MCF 10A (cell line): ENCODE measurements around the gene FAM170B. TPM values are rescaled to one million over a fixed set of nuclear protein-coding genes. Genes with fewer than 3 reads are reported as not detected.

ENCODE experiments used
- BruUV-seq: library from RNA; stranded (reverse); fragments of 400-500 nt; replicated peaks from 2 replicates; lab custom pipeline; 2021; lab: Mats Ljungman, UMichigan
- CTCF ChIA-PET: fragments of 300-600 bp; sonication (Branson Sonifier 250); formaldehyde crosslinking; extraction: SDS; loops from one replicate; lab custom pipeline; 2021; ENCODE audit warnings: antibody characterized with exemption, inconsistent platforms; lab: Yijun Ruan, JAX
- POLR2A ChIA-PET: fragments of 300-600, 350-650 bp; sonication (Branson Sonifier 250); formaldehyde crosslinking; extraction: SDS; loops from one replicate; lab custom pipeline; 2020; ENCODE audit warnings: antibody characterized with exemption, inconsistent platforms; lab: Yijun Ruan, JAX
- DNase-seq: peaks from one replicate; pipeline ENCODE4 v3.0.0-alpha.2; 2018; ENCODE audit not compliant: unreplicated experiment
- H3K27ac Mint-ChIP-seq: one replicate; pipeline ENCODE4 v1.8.0; 2022; ENCODE audit warnings: mild to moderate bottlenecking, low read depth, mixed read lengths; ENCODE audit not compliant: unreplicated experiment
- H3K27me3 Mint-ChIP-seq: one replicate; pipeline ENCODE4 v1.8.0; 2022; ENCODE audit warnings: mixed read lengths; ENCODE audit not compliant: insufficient read depth, unreplicated experiment
- H3K36me3 Mint-ChIP-seq: one replicate; pipeline ENCODE4 v1.8.0; 2022; ENCODE audit warnings: mild to moderate bottlenecking, moderate library complexity, mixed read lengths; ENCODE audit not compliant: insufficient read depth, unreplicated experiment
- H3K4me1 Mint-ChIP-seq: one replicate; pipeline ENCODE4 v1.8.0; 2022; ENCODE audit warnings: mixed read lengths; ENCODE audit not compliant: insufficient read depth, unreplicated experiment
- H3K4me3 Mint-ChIP-seq: one replicate; pipeline ENCODE4 v1.8.0; 2022; ENCODE audit warnings: mild to moderate bottlenecking, moderate library complexity, mixed read lengths; ENCODE audit not compliant: unreplicated experiment
- H3K9me3 Mint-ChIP-seq: one replicate; pipeline ENCODE4 v1.8.0; 2022; ENCODE audit warnings: mixed read lengths; ENCODE audit not compliant: unreplicated experiment
- CTCF ChIP-seq: fragments of 200-600 bp; IDR thresholded peaks from one replicate; pipeline ENCODE4 v1.8.0; 2022; ENCODE audit warnings: antibody characterized with exemption, mild to moderate bottlenecking; ENCODE audit not compliant: unreplicated experiment
- intact Hi-C: fragments of 100-400 bp; cut with micrococcal nuclease; formaldehyde crosslinking; loops from 2 replicates; pipeline ENCODE4 v1.14.1; 2022
- total RNA-seq: library from RNA; stranded (reverse); gene quantifications from 2 replicates; pipeline ENCODE4 v1.2.3, GENCODE V29; 2022

The FAM170B gene
- total RNA-seq, 1 experiment from 2014 or later: not detected

- Mint-ChIP-seq H3K27ac (no peak overlapping the region), H3K4me3 (no peak overlapping the region), H3K4me1 (no peaks in the 10 kb centered on the region), H3K9me3 (no peaks in the 10 kb centered on the region), H3K36me3 (no peaks in the 10 kb centered on the region), H3K27me3 (peaks cover 21% of the 10 kb centered on the region)
- no peak for DNase-seq
- POLR2A ChIA-PET: interaction anchor here (1.2 kb wide), 1 partner anchor 14 kb away, joined by 3 read pairs; no protein-coding TSS in a partner anchor
- intact Hi-C loops: no loop called here
- CTCF ChIA-PET: interaction anchor here (1.3 kb wide), 1 partner anchor 23 kb away, joined by 6 read pairs; no protein-coding TSS in a partner anchor
- no peak for TF ChIP-seq CTCF
- no TSS peak for BruUV-seq
Measured at GRCh38 chr10:49138361-49138891, 4.6 kb upstream of the FAM170B start.

- DNase-seq: no peak
- Mint-ChIP-seq H3K36me3 (no peaks in the 10 kb centered on the region), H3K27ac (no peak overlapping the region), H3K4me1 (no peaks in the 10 kb centered on the region), H3K4me3 (no peak overlapping the region), H3K9me3 (no peaks in the 10 kb centered on the region), H3K27me3 (peaks cover 21% of the 10 kb centered on the region)
- TF ChIP-seq CTCF: no peak
- intact Hi-C loops: no loop called here
- ChIA-PET CTCF (interaction anchor here (0.6 kb wide), 1 partner anchor 22 kb away, joined by 3 read pairs; no protein-coding TSS in a partner anchor), POLR2A (no interaction called here)
- no TSS peak for BruUV-seq
Measured at GRCh38 chr10:49136525-49136924, 2.7 kb upstream of the FAM170B start.

- no peak for TF ChIP-seq CTCF
- H3K4me1 Mint-ChIP-seq: no peaks in the 10 kb centered on the region
- no peaks in the 10 kb centered on the region for H3K9me3 Mint-ChIP-seq
- POLR2A ChIA-PET: no interaction called here
- CTCF ChIA-PET: interaction anchor here (0.6 kb wide), 1 partner anchor 21 kb away, joined by 3 read pairs; no protein-coding TSS in a partner anchor
- peaks cover 21% of the 10 kb centered on the region for H3K27me3 Mint-ChIP-seq
- intact Hi-C loops: no loop called here
- no TSS peak for BruUV-seq
- H3K4me3 Mint-ChIP-seq: no peak overlapping the region
- no peaks in the 10 kb centered on the region for H3K36me3 Mint-ChIP-seq
- H3K27ac Mint-ChIP-seq: no peak overlapping the region
- DNase-seq: no peak
Measured at GRCh38 chr10:49135575-49136313, 1.9 kb upstream of the FAM170B start.

GRCh38 chr10:49134327-49134726 lies 506 bp upstream of the FAM170B start:
- BruUV-seq: no TSS peak
- H3K4me3 Mint-ChIP-seq: no peak overlapping the region
- intact Hi-C loops: loop anchor here (5.0 kb wide), 1 partner anchor 92 kb away; no protein-coding TSS in a partner anchor
- H3K36me3 Mint-ChIP-seq: no peaks in the 10 kb centered on the region
- no peak overlapping the region for H3K27ac Mint-ChIP-seq
- peaks cover 30% of the 10 kb centered on the region for H3K27me3 Mint-ChIP-seq
- ChIA-PET POLR2A (no interaction called here), CTCF (interaction anchor here (1.0 kb wide), 1 partner anchor 22 kb away, joined by 3 read pairs; no protein-coding TSS in a partner anchor)
- no peak for TF ChIP-seq CTCF
- no peak for DNase-seq
- H3K4me1 Mint-ChIP-seq: no peaks in the 10 kb centered on the region
- H3K9me3 Mint-ChIP-seq: no peaks in the 10 kb centered on the region
